Right lobe of liver (tissue), 4 donors: ENCODE results near the gene SLC24A4.

ENCODE experiments used
- POLR2A ChIP-seq: fragments of 450-650 bp; IDR thresholded peaks from one replicate; pipeline ENCODE4 v1.6.1; 2017; ENCODE audit warnings: antibody characterized with exemption, mild to moderate bottlenecking
- TF ChIP-seq, protein P1 (sequence below), 4 donors: fragments of 200-600 bp in 3 of 4; fragments of 450-650 bp in 1 of 4; IDR thresholded peaks; one replicate each; pipeline versions ENCODE4 v1.5.1 to v1.8.0; 2016 to 2022; ENCODE audit warnings: antibody characterized with exemption in 4 of 4, mild to moderate bottlenecking in 2 of 4
- donor health status: DM: no; HTN: no; CAD: no.
- donor health status: DM: no; HTN: no; CAD: no.
- donor health status: DM: no; HTN: yes; CAD: no.

- TF ChIP-seq, protein P1, sequence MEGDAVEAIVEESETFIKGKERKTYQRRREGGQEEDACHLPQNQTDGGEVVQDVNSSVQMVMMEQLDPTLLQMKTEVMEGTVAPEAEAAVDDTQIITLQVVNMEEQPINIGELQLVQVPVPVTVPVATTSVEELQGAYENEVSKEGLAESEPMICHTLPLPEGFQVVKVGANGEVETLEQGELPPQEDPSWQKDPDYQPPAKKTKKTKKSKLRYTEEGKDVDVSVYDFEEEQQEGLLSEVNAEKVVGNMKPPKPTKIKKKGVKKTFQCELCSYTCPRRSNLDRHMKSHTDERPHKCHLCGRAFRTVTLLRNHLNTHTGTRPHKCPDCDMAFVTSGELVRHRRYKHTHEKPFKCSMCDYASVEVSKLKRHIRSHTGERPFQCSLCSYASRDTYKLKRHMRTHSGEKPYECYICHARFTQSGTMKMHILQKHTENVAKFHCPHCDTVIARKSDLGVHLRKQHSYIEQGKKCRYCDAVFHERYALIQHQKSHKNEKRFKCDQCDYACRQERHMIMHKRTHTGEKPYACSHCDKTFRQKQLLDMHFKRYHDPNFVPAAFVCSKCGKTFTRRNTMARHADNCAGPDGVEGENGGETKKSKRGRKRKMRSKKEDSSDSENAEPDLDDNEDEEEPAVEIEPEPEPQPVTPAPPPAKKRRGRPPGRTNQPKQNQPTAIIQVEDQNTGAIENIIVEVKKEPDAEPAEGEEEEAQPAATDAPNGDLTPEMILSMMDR (IDR thresholded peaks at IDR 0.05): no peak
- no peak for TF ChIP-seq POLR2A
Observed at GRCh38 chr14:92480856-92481255, 157.9 kb downstream of the SLC24A4 start.
